NB4 (cell line): ENCODE measurements around the gene COL23A1.

ENCODE experiments used
- POLR2A ChIP-seq: IDR thresholded peaks from 2 replicates; pipeline ENCODE4 v1.6.1; 2011; ENCODE audit warnings: mild to moderate bottlenecking; ENCODE audit not compliant: insufficient read length; ENCODE audit errors: extremely low read depth
- TF ChIP-seq, protein P1 (sequence below): IDR thresholded peaks from one replicate; pipeline ENCODE4 v1.5.1; 2012; ENCODE audit warnings: low read depth, low read length
- TF ChIP-seq, protein P2 (sequence below): IDR thresholded peaks from 2 replicates; pipeline ENCODE4 v1.6.1; 2011; ENCODE audit warnings: low read depth, low read length

DNA sequence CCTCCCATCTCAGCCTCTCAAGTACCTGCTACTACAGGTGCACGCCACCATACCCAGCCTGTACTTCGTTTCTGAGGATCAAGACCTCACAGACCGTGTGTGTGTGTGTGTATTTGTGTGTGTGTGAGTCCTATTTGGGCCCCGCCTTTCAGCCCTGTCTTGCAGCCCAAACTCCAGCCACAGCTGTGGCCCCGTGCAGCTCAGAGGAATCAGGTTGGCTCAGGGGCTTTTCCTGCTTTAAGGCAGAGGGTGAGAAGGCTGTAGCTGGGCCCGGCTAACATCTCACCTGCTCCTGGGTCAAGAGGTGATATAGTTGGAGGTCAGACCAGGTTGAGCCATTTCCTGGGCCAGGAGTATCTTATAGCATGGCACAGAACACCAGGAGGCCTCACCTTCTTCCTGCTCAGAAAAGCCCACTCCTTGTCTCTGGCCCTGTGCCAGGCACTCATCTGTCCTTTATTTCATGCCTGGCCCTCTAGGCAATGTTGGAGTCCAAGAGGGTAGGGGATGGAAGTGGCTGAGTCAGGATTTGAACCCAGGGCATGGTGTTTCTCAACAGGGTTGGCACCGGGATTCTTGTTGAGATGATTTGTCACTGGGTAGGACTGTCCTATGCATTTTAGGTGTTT lies 356.0 kb downstream of the COL23A1 start:
- TF ChIP-seq POLR2A = no peak
- TF ChIP-seq, protein P1, sequence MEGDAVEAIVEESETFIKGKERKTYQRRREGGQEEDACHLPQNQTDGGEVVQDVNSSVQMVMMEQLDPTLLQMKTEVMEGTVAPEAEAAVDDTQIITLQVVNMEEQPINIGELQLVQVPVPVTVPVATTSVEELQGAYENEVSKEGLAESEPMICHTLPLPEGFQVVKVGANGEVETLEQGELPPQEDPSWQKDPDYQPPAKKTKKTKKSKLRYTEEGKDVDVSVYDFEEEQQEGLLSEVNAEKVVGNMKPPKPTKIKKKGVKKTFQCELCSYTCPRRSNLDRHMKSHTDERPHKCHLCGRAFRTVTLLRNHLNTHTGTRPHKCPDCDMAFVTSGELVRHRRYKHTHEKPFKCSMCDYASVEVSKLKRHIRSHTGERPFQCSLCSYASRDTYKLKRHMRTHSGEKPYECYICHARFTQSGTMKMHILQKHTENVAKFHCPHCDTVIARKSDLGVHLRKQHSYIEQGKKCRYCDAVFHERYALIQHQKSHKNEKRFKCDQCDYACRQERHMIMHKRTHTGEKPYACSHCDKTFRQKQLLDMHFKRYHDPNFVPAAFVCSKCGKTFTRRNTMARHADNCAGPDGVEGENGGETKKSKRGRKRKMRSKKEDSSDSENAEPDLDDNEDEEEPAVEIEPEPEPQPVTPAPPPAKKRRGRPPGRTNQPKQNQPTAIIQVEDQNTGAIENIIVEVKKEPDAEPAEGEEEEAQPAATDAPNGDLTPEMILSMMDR = no peak
- TF ChIP-seq, protein P2, sequence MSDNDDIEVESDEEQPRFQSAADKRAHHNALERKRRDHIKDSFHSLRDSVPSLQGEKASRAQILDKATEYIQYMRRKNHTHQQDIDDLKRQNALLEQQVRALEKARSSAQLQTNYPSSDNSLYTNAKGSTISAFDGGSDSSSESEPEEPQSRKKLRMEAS = no peak
